ENCODE measurements around the gene FAM168B. TPM values are rescaled to one million over a fixed set of nuclear protein-coding genes. Genes with fewer than 3 reads are reported as not detected.

The FAM168B gene
- total RNA-seq, 2 experiments from 2014 or later, result 50.5 to 57.1 TPM

- POLR2A ChIA-PET, result no interaction called here
- no peak for DNase-seq
- H3K27me3 Mint-ChIP-seq, result peaks cover 10% of the 10 kb centered on the region
- H3K36me3 Mint-ChIP-seq, result peaks cover 2% of the 10 kb centered on the region
- intact Hi-C loops (cut with micrococcal nuclease), result no loop called here
- no peak overlapping the region for H3K27ac Mint-ChIP-seq
- CTCF ChIA-PET, result no interaction called here
- no peak overlapping the region for H3K4me3 Mint-ChIP-seq
- H3K4me1 Mint-ChIP-seq (ENCODE audit: low read depth), result peaks cover 4% of the 10 kb centered on the region
- H3K9me3 Mint-ChIP-seq, result no peaks in the 10 kb centered on the region
Observed at GRCh38 chr2:131016826-131017741, 76.2 kb downstream of the FAM168B start.

- intact Hi-C loops (cut with micrococcal nuclease), result no loop called here
- POLR2A ChIA-PET, result no interaction called here
- CTCF ChIA-PET, result no interaction called here
- no peak overlapping the region for H3K4me3 Mint-ChIP-seq
- no peak for DNase-seq
- H3K27me3 Mint-ChIP-seq, result peaks cover 8% of the 10 kb centered on the region
- no peak overlapping the region for H3K27ac Mint-ChIP-seq
- no peaks in the 10 kb centered on the region for H3K9me3 Mint-ChIP-seq
- no peaks in the 10 kb centered on the region for H3K36me3 Mint-ChIP-seq
- H3K4me1 Mint-ChIP-seq (ENCODE audit: low read depth), result peaks cover 14% of the 10 kb centered on the region
Observed at GRCh38 chr2:131015764-131016163, 77.5 kb downstream of the FAM168B start.

- CTCF ChIA-PET, result no interaction called here
- Mint-ChIP-seq H3K4me3 (no peak overlapping the region), H3K27ac (no peak overlapping the region), H3K27me3 (peaks cover 6% of the 10 kb centered on the region), H3K4me1 (ENCODE audit: low read depth) (peaks cover 22% of the 10 kb centered on the region), H3K9me3 (no peaks in the 10 kb centered on the region), H3K36me3 (no peaks in the 10 kb centered on the region)
- POLR2A ChIA-PET, result no interaction called here
- intact Hi-C loops (cut with micrococcal nuclease), result no loop called here
- no peak for DNase-seq
Observed at GRCh38 chr2:131014141-131014540, 79.1 kb downstream of the FAM168B start.

GRCh38 chr2:131011486-131011885, 81.8 kb downstream of the FAM168B start:
- no peak overlapping the region for H3K27ac Mint-ChIP-seq
- H3K9me3 Mint-ChIP-seq, result no peaks in the 10 kb centered on the region
- DNase-seq, result no peak
- intact Hi-C loops (cut with micrococcal nuclease), result no loop called here
- no peak overlapping the region for H3K4me3 Mint-ChIP-seq
- ChIA-PET POLR2A (no interaction called here), CTCF (no interaction called here)
- peaks cover 19% of the 10 kb centered on the region for H3K4me1 Mint-ChIP-seq (ENCODE audit: low read depth)
- no peaks in the 10 kb centered on the region for H3K36me3 Mint-ChIP-seq
- peaks cover 6% of the 10 kb centered on the region for H3K27me3 Mint-ChIP-seq

GRCh38 chr2:131010566-131010965, 82.7 kb downstream of the FAM168B start:
- H3K27ac Mint-ChIP-seq, result no peak overlapping the region
- no peak for DNase-seq
- peaks cover 4% of the 10 kb centered on the region for H3K27me3 Mint-ChIP-seq
- no peaks in the 10 kb centered on the region for H3K36me3 Mint-ChIP-seq
- no peak overlapping the region for H3K4me3 Mint-ChIP-seq
- POLR2A ChIA-PET, result interaction anchor here (0.6 kb wide), 1 partner anchor 83 kb away, joined by 4 read pairs; the partner anchor contains the start of gene FAM168B
- H3K9me3 Mint-ChIP-seq, result no peaks in the 10 kb centered on the region
- peaks cover 19% of the 10 kb centered on the region for H3K4me1 Mint-ChIP-seq (ENCODE audit: low read depth)
- intact Hi-C loops (cut with micrococcal nuclease), result no loop called here
- CTCF ChIA-PET, result no interaction called here

- CTCF ChIA-PET, result no interaction called here
- no peak overlapping the region for H3K4me3 Mint-ChIP-seq
- POLR2A ChIA-PET, result interaction anchor here (0.6 kb wide), 1 partner anchor 84 kb away, joined by 4 read pairs; the partner anchor contains the start of gene FAM168B
- intact Hi-C loops (cut with micrococcal nuclease), result no loop called here
- H3K4me1 Mint-ChIP-seq (ENCODE audit: low read depth), result peaks cover 19% of the 10 kb centered on the region
- no peaks in the 10 kb centered on the region for H3K9me3 Mint-ChIP-seq
- H3K27ac Mint-ChIP-seq, result no peak overlapping the region
- peaks cover 4% of the 10 kb centered on the region for H3K27me3 Mint-ChIP-seq
- DNase-seq, result no peak
- H3K36me3 Mint-ChIP-seq, result no peaks in the 10 kb centered on the region
Observed at GRCh38 chr2:131009713-131010475, 83.4 kb downstream of the FAM168B start.

GRCh38 chr2:131008967-131009366, 84.3 kb downstream of the FAM168B start:
- no peaks in the 10 kb centered on the region for H3K9me3 Mint-ChIP-seq
- CTCF ChIA-PET, result no interaction called here
- peaks cover 3% of the 10 kb centered on the region for H3K27me3 Mint-ChIP-seq
- no peaks in the 10 kb centered on the region for H3K36me3 Mint-ChIP-seq
- no peak overlapping the region for H3K4me3 Mint-ChIP-seq
- peaks cover 19% of the 10 kb centered on the region for H3K4me1 Mint-ChIP-seq (ENCODE audit: low read depth)
- no peak overlapping the region for H3K27ac Mint-ChIP-seq
- POLR2A ChIA-PET, result no interaction called here
- no peak for DNase-seq
- intact Hi-C loops (cut with micrococcal nuclease), result no loop called here

- ChIA-PET POLR2A (no interaction called here), CTCF (interaction anchor here (0.8 kb wide), 1 partner anchor 209 kb away, joined by 3 read pairs; no protein-coding TSS in a partner anchor)
- Mint-ChIP-seq H3K27ac (no peak overlapping the region), H3K4me3 (no peak overlapping the region), H3K4me1 (ENCODE audit: low read depth) (peaks cover 16% of the 10 kb centered on the region), H3K27me3 (peaks cover 3% of the 10 kb centered on the region), H3K9me3 (no peaks in the 10 kb centered on the region), H3K36me3 (no peaks in the 10 kb centered on the region)
- DNase-seq, result no peak
- intact Hi-C loops (cut with micrococcal nuclease), result no loop called here
Observed at GRCh38 chr2:131006561-131006960, 86.7 kb downstream of the FAM168B start.

- H3K27ac Mint-ChIP-seq, result no peak overlapping the region
- CTCF ChIA-PET, result no interaction called here
Observed at GRCh38 chr2:131005216-131005935, 87.9 kb downstream of the FAM168B start.

GRCh38 chr2:131004446-131005209, 88.6 kb downstream of the FAM168B start:
- no peak overlapping the region for H3K27ac Mint-ChIP-seq
- H3K4me3 Mint-ChIP-seq, result no peak overlapping the region
- no peaks in the 10 kb centered on the region for H3K36me3 Mint-ChIP-seq
- CTCF ChIA-PET, result no interaction called here
- peaks cover 4% of the 10 kb centered on the region for H3K4me1 Mint-ChIP-seq (ENCODE audit: low read depth)
- no peaks in the 10 kb centered on the region for H3K9me3 Mint-ChIP-seq
- intact Hi-C loops (cut with micrococcal nuclease), result no loop called here
- H3K27me3 Mint-ChIP-seq, result peaks cover 7% of the 10 kb centered on the region
- POLR2A ChIA-PET, result no interaction called here
- DNase-seq, result no peak

More at GRCh38 chr2:131005216-131005935, 87.9 kb downstream of the FAM168B start:
- POLR2A ChIA-PET, result no interaction called here
- H3K4me1 Mint-ChIP-seq (ENCODE audit: low read depth), result peaks cover 5% of the 10 kb centered on the region
- H3K27me3 Mint-ChIP-seq, result peaks cover 7% of the 10 kb centered on the region
- no peaks in the 10 kb centered on the region for H3K9me3 Mint-ChIP-seq
- no peaks in the 10 kb centered on the region for H3K36me3 Mint-ChIP-seq
- H3K4me3 Mint-ChIP-seq, result no peak overlapping the region
- DNase-seq, result no peak
- intact Hi-C loops (cut with micrococcal nuclease), result no loop called here

GRCh38 chr2:130998561-130998960, 94.7 kb downstream of the FAM168B start:
- Mint-ChIP-seq H3K36me3 (no peaks in the 10 kb centered on the region), H3K27me3 (peaks cover 21% of the 10 kb centered on the region), H3K4me1 (ENCODE audit: low read depth) (no peaks in the 10 kb centered on the region), H3K4me3 (no peak overlapping the region), H3K27ac (no peak overlapping the region), H3K9me3 (no peaks in the 10 kb centered on the region)
- ChIA-PET POLR2A (no interaction called here), CTCF (no interaction called here)
- intact Hi-C loops (cut with micrococcal nuclease), result no loop called here
- no peak for DNase-seq
